ENCODE measurements around the gene PGF.
"Not testable (repeated sequence)": the region's sequence is repeated elsewhere in the genome, so short reads cannot be mapped to it uniquely, and the experiment has no call there.

Gene PGF

GRCh38 chr14:74941676-74942097 is 13.7 kb downstream of the PGF start:
- peak; percentile 88 to 94 for DNase-seq

DNA sequence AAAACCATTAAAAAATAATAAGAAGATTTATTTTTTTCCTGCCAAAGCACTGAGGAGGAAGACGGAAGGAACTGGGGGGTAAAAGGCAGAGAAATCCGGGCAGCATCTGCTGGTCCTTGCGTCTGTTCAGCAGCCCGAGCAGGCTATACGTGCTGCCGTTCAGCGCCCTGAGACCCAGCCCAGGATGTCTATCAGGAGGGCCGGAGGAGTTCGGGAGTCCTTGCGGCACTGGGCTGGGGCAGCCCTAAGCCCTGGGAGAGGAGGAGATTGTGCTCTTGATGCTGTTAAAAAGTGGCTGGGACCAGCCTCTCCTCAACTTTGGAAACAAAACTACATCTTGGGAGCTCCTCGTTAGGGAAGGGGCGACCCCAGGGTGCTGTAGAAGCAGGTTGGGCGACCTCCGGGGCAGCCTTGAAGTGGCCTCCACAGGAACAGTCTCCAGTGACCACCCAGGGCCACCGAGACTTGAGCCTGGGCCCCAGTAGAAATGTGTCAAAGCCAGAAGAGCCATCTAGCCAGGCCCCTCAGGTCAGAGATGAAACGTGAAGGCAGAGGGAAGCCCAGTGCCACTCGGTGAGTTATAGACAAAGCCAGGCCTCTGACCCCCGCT is 14.3 kb downstream of the PGF start:
- no peak for DNase-seq

DNA sequence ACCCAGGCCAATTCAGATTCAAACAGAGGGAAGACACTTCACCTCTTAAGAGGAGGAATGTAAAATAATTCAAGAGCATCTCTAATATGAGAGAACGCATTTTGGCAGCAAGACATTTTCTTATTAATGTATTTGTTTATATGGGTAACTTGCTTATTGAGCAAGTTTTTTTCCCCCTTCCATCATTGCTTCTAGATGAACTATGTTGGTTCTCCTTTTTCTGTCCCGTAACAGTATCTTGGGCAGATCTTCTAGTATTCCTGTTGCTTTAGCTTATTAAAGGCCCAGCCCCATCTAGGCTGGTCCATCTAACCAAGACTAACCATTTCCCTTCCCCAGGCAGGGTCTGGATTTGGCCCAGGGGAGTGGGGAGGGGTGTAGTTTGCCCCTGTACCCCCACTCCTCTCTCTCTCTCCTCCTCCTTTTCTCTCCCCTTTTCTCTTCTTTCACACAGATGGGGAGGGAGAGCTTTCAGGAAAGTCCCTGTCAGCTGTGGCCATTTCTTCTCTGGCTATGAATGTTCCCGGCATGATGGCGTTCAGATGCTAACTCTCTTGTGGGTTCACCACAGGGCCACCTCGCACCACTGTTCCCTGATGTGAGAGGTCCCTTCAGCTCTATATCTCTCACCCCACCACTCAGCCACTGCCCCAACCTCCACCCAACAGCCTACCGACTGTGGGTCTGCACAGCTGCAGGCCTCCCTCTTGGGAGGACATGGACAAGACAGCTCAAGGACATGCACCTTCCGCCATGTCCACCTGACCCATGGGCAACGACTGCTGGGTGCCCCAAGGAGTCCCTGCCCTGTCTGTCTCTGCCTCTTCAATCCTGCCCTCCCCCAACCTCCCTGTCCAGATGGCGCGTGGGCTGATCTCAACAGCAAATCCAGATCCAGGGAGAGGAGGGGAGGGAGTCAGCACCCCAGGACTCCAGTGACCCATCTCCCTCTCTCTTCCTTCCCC is 16.6 kb downstream of the PGF start:
- peak in 1 of 2 donors; percentile 38 for DNase-seq

- DNase-seq = peak; percentile 20 to 29
Measured at GRCh38 chr14:74937171-74937570, 18.2 kb downstream of the PGF start.

DNA sequence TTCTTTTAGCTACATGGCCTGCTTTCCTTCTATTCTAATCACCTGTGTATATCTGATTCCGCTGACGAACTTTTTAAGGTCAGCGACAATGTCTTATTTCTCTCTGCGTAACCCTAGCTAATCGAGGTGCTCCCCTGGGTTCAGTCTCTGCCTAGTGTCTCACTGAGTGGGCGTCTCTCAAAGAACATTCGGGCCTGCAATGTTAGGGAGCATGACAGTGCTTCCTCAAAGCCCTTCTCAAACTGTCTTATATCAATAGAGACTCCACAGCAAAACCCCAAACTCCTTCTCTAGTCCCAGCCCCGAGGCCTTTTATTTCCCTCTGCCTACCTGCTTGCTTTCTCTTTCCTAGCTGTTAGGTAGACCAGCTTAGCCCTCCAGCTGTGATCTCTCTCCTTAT is 18.7 kb downstream of the PGF start:
- peak; percentile 53 to 78 for DNase-seq

DNA sequence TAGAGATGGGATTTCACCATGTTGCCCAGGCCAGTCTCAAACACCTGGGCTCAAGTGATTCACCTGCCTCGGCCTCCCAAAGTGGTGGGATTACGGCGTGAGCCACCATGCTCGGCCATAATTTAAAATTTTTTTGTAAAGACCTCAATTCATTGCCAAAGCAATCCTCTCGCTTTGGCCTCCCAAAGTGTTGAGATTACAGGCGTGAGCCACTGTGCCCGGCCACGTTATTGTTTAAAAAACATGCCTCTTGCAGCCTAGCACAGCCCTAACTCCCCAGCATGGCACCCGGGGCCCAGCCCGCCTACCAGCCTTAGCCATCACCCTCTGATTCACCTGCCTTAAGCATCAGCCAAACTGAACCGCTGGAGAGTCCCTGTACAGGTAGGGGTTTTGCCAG is 19.2 kb downstream of the PGF start:
- DNase-seq = no peak

- no peak for DNase-seq
Measured at GRCh38 chr14:74935360-74935680, 20.1 kb downstream of the PGF start.

GRCh38 chr14:74934476-74935359 is 20.7 kb downstream of the PGF start:
- peak; percentile 11 to 63 for DNase-seq

DNA sequence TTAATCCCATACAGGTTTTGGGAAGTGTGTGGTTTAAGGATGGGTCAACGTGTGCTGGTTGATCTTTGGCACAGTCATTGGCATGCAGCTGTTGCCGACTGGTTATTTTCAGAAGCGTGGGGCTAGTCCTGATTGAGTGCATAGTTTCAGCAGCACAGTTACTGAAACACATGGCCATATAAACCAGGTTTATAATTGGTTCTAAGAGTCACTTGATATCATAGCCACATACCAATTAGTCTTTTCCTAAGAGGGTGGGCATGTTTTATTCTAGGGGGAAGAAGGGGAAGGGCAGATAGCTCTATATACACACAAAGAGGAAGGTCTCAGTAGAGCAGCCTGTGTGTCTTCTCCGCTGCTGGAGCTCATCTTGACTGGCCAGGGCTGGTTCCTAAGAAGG is 21.4 kb downstream of the PGF start:
- peak; percentile 33 to 49 for DNase-seq

DNA sequence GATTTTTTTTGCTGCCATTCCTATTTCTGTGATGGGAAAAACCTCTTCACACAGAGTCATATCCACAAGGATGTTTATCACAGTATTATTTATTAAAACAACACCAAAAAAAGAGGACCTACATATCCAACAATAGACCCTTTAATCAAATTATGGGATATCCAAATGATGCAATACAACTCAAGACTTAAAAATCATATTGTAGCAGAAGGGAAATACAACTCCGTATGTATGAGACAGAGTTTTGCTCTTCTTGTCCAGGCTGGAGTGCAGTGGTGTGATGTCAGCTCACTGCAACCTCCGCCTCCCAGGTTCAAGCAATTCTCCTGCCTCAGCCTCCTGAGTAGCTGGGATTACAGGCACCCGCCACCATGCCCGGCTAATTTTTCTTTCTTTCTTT is 22.5 kb downstream of the PGF start:
- not testable (repeated sequence) for DNase-seq

GRCh38 chr14:74932401-74932901 is 22.9 kb downstream of the PGF start:
- DNase-seq = peak; percentile 58 to 80

DNA sequence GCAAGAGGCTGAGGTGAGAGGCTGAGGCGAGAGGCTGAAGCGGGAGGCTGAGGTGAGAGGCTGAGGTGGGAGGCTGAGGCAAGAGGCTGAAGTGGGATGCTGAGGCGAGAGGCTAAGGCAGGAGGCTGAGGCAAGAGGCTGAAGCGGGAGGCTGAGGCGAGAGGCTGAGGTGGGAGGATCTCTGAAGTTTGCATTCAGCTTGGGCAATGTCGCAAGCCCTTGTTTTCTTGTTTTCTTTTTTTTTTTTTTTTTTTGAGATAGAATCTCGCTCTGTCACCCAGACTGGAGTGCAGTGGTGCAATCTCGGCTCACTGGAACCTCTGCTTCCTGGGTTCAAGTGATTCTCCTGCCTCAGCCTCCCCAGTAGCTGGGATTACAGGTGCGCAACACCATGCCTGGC is 23.7 kb downstream of the PGF start:
- DNase-seq = not testable (repeated sequence)

GRCh38 chr14:74929242-74929641 is 26.2 kb downstream of the PGF start:
- DNase-seq = peak in 1 of 2 donors; percentile 22

GRCh38 chr14:74927225-74927624 is 28.2 kb downstream of the PGF start:
- DNase-seq = no peak

DNA sequence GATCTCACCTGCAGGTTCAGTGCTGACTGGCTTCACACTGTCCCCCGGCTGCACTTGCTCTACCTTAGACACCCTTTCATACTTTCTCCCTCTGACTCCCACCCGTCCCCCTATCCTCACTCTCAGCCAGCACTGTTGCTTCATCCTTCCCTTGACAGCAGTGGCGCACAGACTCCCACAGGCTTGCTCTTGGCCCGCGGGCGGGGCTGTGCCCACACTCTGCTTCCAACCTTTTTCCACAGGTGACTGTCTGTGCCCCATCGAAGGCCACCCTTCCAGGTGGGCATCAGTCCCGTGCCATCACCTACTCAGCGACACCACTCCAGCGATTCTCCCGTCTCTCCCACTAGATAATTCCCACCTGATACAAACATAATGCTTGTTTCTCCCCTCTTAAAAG is 31.3 kb downstream of the PGF start:
- DNase-seq = no peak

DNA sequence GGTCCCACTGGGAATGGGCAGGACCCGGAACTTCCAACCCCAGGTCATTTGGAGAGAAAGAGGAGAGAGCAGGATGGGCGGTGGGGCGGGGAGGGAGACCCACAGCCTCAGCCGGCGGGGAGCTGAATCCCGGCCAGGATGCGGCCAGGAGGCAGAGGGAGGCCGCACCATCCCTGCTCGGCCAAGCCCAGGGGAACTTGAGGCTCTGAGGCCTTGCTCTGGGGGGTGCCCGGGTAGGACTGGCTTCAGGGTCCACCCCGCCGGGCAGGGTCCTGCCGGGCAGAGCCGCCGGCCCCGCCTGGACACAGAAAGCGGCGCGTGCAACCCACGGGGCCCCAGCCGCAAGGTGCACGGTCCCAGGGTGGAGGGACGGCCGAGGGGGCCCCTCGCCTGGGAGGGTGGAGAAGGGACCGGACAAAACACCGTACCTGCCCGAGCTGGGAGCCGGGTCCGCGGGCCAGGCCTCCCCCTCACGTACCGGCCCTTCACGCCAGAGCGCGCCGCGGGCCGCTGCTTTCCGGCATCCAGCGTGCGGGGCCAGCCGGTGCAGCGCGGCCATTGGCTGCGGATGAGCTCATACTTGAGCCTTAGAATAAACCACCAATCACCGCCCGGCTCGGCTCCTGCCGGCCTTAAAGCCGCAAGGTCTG is 32.5 kb downstream of the PGF start, which contains the start of gene RPS6KL1:
Gene RPS6KL1, minus strand, starts transcription at position 509 of the 650 bp plus-strand sequence. CDS start 1,719 bp downstream, outside the sequence.
- DNase-seq = peak; percentile 62 to 88

GRCh38 chr14:74921987-74922751 is 33.2 kb downstream of the PGF start:
- DNase-seq = no peak

DNA sequence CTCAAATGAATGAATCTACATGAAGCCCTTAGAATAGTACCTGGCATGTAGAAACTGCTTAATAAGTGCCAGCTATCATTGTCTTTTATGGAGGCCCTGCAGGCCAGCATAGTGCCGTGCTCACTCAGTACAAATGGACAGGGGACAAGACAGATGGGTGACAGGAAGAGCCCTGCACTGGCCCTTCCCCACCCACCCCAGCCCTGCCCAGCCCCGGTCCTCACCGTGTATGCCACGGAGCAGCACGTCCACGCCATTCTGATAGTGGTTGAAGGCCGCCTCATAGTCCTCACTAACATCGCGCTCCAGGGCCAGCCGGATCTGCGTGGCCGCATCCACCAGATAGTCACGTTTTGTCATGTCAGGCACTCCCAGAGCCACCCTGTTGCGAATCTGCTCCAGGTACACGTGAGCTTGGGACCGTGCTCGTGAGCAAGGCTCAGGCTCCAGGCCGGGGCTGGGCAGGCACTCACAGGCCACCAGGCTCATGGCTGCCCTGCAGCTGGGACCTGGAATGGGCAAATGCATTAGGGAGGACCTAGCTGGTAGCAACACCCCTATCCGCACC is 34.3 kb downstream of the PGF start:
- DNase-seq = no peak

GRCh38 chr14:74920281-74920680 is 35.1 kb downstream of the PGF start:
- no peak for DNase-seq

- peak in 1 of 2 donors; percentile 36 for DNase-seq
Measured at GRCh38 chr14:74919421-74920165, 35.8 kb downstream of the PGF start.

All from inflammatory macrophage (primary cell).